B cell (primary cell): Measurements from ENCODE around the gene TRPV2. TPM values are rescaled to one million over a fixed set of nuclear protein-coding genes. Genes with fewer than 3 reads are reported as not detected.

Experiments
- ATAC-seq: fragments of 200-7000 bp; cut with Tn5 transposase; one replicate; pipeline ENCODE4 v1.10.0; 2021; ENCODE audit warnings: low read depth, mild to moderate bottlenecking, moderate number of reproducible peaks, moderate library complexity
- CTCF ChIA-PET: fragments of 350-600 bp; sonication (Branson Sonifier 250); formaldehyde crosslinking; loops from one replicate; lab custom pipeline; 2021; ENCODE audit warnings: antibody characterized with exemption, inconsistent platforms; lab: Charles Lee
- POLR2A ChIA-PET: fragments of 350-600 bp; sonication (Branson Sonifier 250); formaldehyde crosslinking; loops from one replicate; lab custom pipeline; 2021; ENCODE audit warnings: antibody characterized with exemption; lab: Charles Lee
- DNase-seq: peaks from one replicate; pipeline ENCODE4 v3.0.0; 2013
- H2AFZ ChIP-seq: 2 replicates; pipeline ENCODE4 v1.6.1; 2012; ENCODE audit warnings: mild to moderate bottlenecking, low read depth, low read length; ENCODE audit not compliant: insufficient read depth, poor library complexity, severe bottlenecking
- H3K27ac ChIP-seq, 2 donors: 1 replicate in 1 of 2; 2 replicates in 1 of 2; pipeline ENCODE4 v1.5.1; 2012 to 2013; ENCODE audit warnings: low read length in 2 of 2, mild to moderate bottlenecking in 2 of 2, moderate library complexity in 1 of 2
- H3K27me3 ChIP-seq, 4 experiments: fragments of 200-600 bp in 1 of 4; sonication (generic) in 1 of 4; replicated peaks in 1 of 4; 1 replicate in 2 of 4; 2 replicates in 2 of 4; pipeline versions ENCODE4 v1.6.1 to v1.7.0; 2013 to 2016; ENCODE audit warnings: low read length in 3 of 4, mild to moderate bottlenecking in 2 of 4, mixed read lengths in 1 of 4, moderate library complexity in 1 of 4; ENCODE audit not compliant: insufficient read depth in 4 of 4, control insufficient read depth in 3 of 4; ENCODE audit errors: control extremely low read depth in 1 of 4
- H3K36me3 ChIP-seq, 2 experiments: replicated peaks in 1 of 2; 1 replicate in 1 of 2; 2 replicates in 1 of 2; pipeline versions ENCODE4 v1.6.1 to v1.7.1; 2013; ENCODE audit warnings: low read length in 1 of 2; ENCODE audit not compliant: insufficient read depth in 2 of 2, control insufficient read depth in 1 of 2; ENCODE audit errors: control extremely low read depth in 1 of 2, extremely low read depth in 1 of 2
- H3K4me1 ChIP-seq, 2 donors: fragments of 200-600 bp in 1 of 2; sonication (generic) in 1 of 2; 1 replicate in 1 of 2; 2 replicates in 1 of 2; pipeline versions ENCODE4 v1.5.1 to v1.6.1; 2013 to 2017; ENCODE audit warnings: low read length in 2 of 2; ENCODE audit not compliant: control insufficient read depth in 2 of 2, insufficient read depth in 2 of 2
- H3K4me2 ChIP-seq: replicated peaks from 2 replicates; pipeline ENCODE3; 2012; ENCODE audit warnings: mild to moderate bottlenecking, low read depth, low read length; ENCODE audit not compliant: poor library complexity, severe bottlenecking
- H3K4me3 ChIP-seq, 5 experiments: fragments of 200-600 bp in 1 of 5; sonication (generic) in 1 of 5; 1 replicate in 3 of 5; 2 replicates in 2 of 5; pipeline versions ENCODE4 v1.5.1 to v1.7.0; 2011 to 2016; ENCODE audit warnings: low read length in 4 of 5, mild to moderate bottlenecking in 4 of 5, low read depth in 2 of 5, control low read depth in 1 of 5, moderate library complexity in 1 of 5; ENCODE audit not compliant: insufficient read depth in 1 of 5; ENCODE audit errors: control extremely low read depth in 1 of 5, extremely low read depth in 1 of 5
- H3K79me2 ChIP-seq: fragments of 200-600 bp; sonication (generic); one replicate; pipeline ENCODE4 v1.6.0; 2016; ENCODE audit warnings: low read length; ENCODE audit not compliant: control insufficient read depth, insufficient read depth
- H3K9ac ChIP-seq: fragments of 200-600 bp; sonication (generic); 2 replicates; pipeline ENCODE4 v1.6.1; 2017; ENCODE audit warnings: mild to moderate bottlenecking, low read length, moderate library complexity
- H3K9me3 ChIP-seq, 3 donors: one replicate each; pipeline versions ENCODE4 v1.6.1 to v1.7.1; 2013; ENCODE audit warnings: low read length in 2 of 3; ENCODE audit not compliant: control insufficient read depth in 2 of 3, insufficient read depth in 1 of 3; ENCODE audit errors: control extremely low read depth in 1 of 3
- H4K20me1 ChIP-seq: 2 replicates; pipeline ENCODE4 v1.6.0; 2012; ENCODE audit warnings: mild to moderate bottlenecking, low read length; ENCODE audit not compliant: insufficient read depth, control insufficient read depth, poor library complexity, severe bottlenecking
- H3K27ac Mint-ChIP-seq: one replicate; pipeline ENCODE4 v1.8.0; 2021; ENCODE audit warnings: mixed read lengths
- H3K27me3 Mint-ChIP-seq: one replicate; pipeline ENCODE4 v1.8.0; 2021; ENCODE audit warnings: mixed read lengths
- H3K4me1 Mint-ChIP-seq: one replicate; pipeline ENCODE4 v1.8.0; 2021; ENCODE audit warnings: mixed read lengths
- H3K4me3 Mint-ChIP-seq: one replicate; pipeline ENCODE4 v1.8.0; 2021; ENCODE audit warnings: mixed read lengths
- H3K9me3 Mint-ChIP-seq: one replicate; pipeline ENCODE4 v1.8.0; 2022; ENCODE audit warnings: mixed read lengths; ENCODE audit not compliant: insufficient read depth
- CTCF ChIP-seq: fragments of 200-600 bp; IDR thresholded peaks from one replicate; pipeline ENCODE4 v1.8.0; 2022; ENCODE audit warnings: antibody characterized with exemption, mild to moderate bottlenecking
- EZH2 ChIP-seq: IDR thresholded peaks from 2 replicates; pipeline ENCODE4 v1.6.1; 2012; ENCODE audit warnings: borderline replicate concordance, low read depth, mild to moderate bottlenecking, moderate library complexity, low read length; ENCODE audit not compliant: insufficient read depth, poor library complexity, severe bottlenecking
- WGBS: methylation state at CpG from one replicate; pipeline ENCODE4 v1.1.5; 2013; ENCODE audit warnings: missing lambda C conversion rate; ENCODE audit not compliant: insufficient coverage; 5-methylcytosine and 5-hydroxymethylcytosine counted together
- intact Hi-C: fragments of 100-400 bp; cut with micrococcal nuclease; formaldehyde crosslinking; loops from one replicate; pipeline ENCODE4 v1.10.0; 2022
- polyA plus RNA-seq: library from polyadenylated mRNA; depleted of rRNA; stranded (reverse); fragments of >200 nt; gene quantifications from 2 replicates; pipeline ENCODE4 v1.2.3, GENCODE V29; 2012
- total RNA-seq, 2 donors: library from RNA; stranded (reverse); fragments of 120-200 nt in 1 of 2; gene quantifications; 1 replicate in 1 of 2; 2 replicates in 1 of 2; pipeline versions ENCODE4 v1.2.3 to v1.2.4, GENCODE V29; 2013 to 2022

TRPV2 gene
- total and polyA plus RNA-seq, 2 donors (not counting 1 experiment from before 2014, with no cell fraction given) = 58.6 to 89.0 TPM

GRCh38 chr17:16467044-16467443 lies 51.7 kb downstream of the TRPV2 start:
- no peak for ATAC-seq
- no peak overlapping the region for H3K4me3 ChIP-seq
- H3K4me1 ChIP-seq = no peaks in the 10 kb centered on the region
- H2AFZ ChIP-seq = no peak overlapping the region
- Mint-ChIP-seq H3K4me3 (no peak overlapping the region), H3K27ac (no peak overlapping the region), H3K27me3 (no peaks in the 10 kb centered on the region), H3K4me1 (no peaks in the 10 kb centered on the region), H3K9me3 (no peaks in the 10 kb centered on the region)
- intact Hi-C loops = no loop called here
- no peak overlapping the region for H3K27ac ChIP-seq
- H3K27me3 ChIP-seq = no peaks in the 10 kb centered on the region
- no peak for DNase-seq
- no peak for TF ChIP-seq CTCF
- no peaks in the 10 kb centered on the region for H3K79me2 ChIP-seq
- H3K9ac ChIP-seq = no peak overlapping the region
- no peaks in the 10 kb centered on the region for H3K36me3 ChIP-seq
- CTCF ChIA-PET = no interaction called here
- no peaks in the 10 kb centered on the region for H4K20me1 ChIP-seq
- H3K4me2 ChIP-seq = no peak overlapping the region
- POLR2A ChIA-PET = no interaction called here
- H3K9me3 ChIP-seq = no peaks in the 10 kb centered on the region
- 100% methylated on average over 5 of the region's 6 CpGs for WGBS

- POLR2A ChIA-PET = no interaction called here
Observed at GRCh38 chr17:16467886-16468285, 52.5 kb downstream of the TRPV2 start.

More at GRCh38 chr17:16467886-16468285, 52.5 kb downstream of the TRPV2 start:
- no peak overlapping the region for H3K4me3 Mint-ChIP-seq
- DNase-seq (no peak), ATAC-seq (no peak)
- Histone ChIP-seq H3K4me2 (no peak overlapping the region), H3K79me2 (no peaks in the 10 kb centered on the region), H3K9me3 (no peaks in the 10 kb centered on the region), H3K9ac (no peak overlapping the region), H3K36me3 (no peaks in the 10 kb centered on the region), H3K27me3 (no peaks in the 10 kb centered on the region), H3K4me3 (no peak overlapping the region), H3K27ac (no peak overlapping the region), H4K20me1 (no peaks in the 10 kb centered on the region), H2AFZ (no peak overlapping the region), H3K4me1 (no peaks in the 10 kb centered on the region)
- H3K27me3 Mint-ChIP-seq = no peaks in the 10 kb centered on the region
- H3K9me3 Mint-ChIP-seq = no peaks in the 10 kb centered on the region
- no peak for TF ChIP-seq EZH2
- no peak for TF ChIP-seq CTCF
- CTCF ChIA-PET = no interaction called here
- H3K27ac Mint-ChIP-seq = no peak overlapping the region
- 88% methylated on average over 1 of the region's 3 CpGs for WGBS
- no peaks in the 10 kb centered on the region for H3K4me1 Mint-ChIP-seq
- intact Hi-C loops = no loop called here
